Kidney (tissue), 14 donors: ENCODE measurements around the gene FER. TPM values are rescaled to one million over a fixed set of nuclear protein-coding genes. Genes with fewer than 3 reads are reported as not detected.

Experiments used
- DNase-seq, 5 donors: peaks; one replicate each; pipeline ENCODE4 v3.0.0-alpha.2; 2013 to 2020
- FAIRE-seq: peaks from 2 replicates; lab custom pipeline; 2012; peaks lifted over from hg19 to GRCh38; lab: Jason Lieb, UNC
- H3K27ac ChIP-seq, 2 donors: one replicate each; pipeline ENCODE4 v1.7.0; 2013; ENCODE audit warnings: low read depth in 2 of 2, low read length in 2 of 2, inconsistent platforms in 1 of 2
- H3K27me3 ChIP-seq: one replicate; pipeline ENCODE4 v1.7.1; 2013; ENCODE audit warnings: low read length, inconsistent platforms; ENCODE audit not compliant: control insufficient read depth, insufficient read depth
- H3K36me3 ChIP-seq, 3 donors: one replicate each; pipeline versions ENCODE4 v1.7.0 to v1.7.1; 2013; ENCODE audit warnings: low read length in 3 of 3, control low read depth in 1 of 3, inconsistent platforms in 1 of 3; ENCODE audit not compliant: insufficient read depth in 3 of 3, control insufficient read depth in 2 of 3
- H3K4me1 ChIP-seq, 3 donors: one replicate each; pipeline versions ENCODE4 v1.7.0 to v1.7.1; 2013; ENCODE audit warnings: low read length in 3 of 3, inconsistent platforms in 1 of 3, low read depth in 1 of 3; ENCODE audit not compliant: control insufficient read depth in 2 of 3, insufficient read depth in 2 of 3
- H3K4me3 ChIP-seq, 3 donors: one replicate each; pipeline versions ENCODE4 v1.7.0 to v1.8.1; 2013; ENCODE audit warnings: low read length in 3 of 3, control low read depth in 1 of 3, inconsistent platforms in 1 of 3
- H3K9ac ChIP-seq, 3 donors: one replicate each; pipeline versions ENCODE4 v1.7.0 to v1.7.1; 2013; ENCODE audit warnings: low read length in 3 of 3, control low read depth in 1 of 3, inconsistent platforms in 1 of 3
- H3K9me3 ChIP-seq, 3 donors: one replicate each; pipeline versions ENCODE4 v1.7.0 to v1.7.1; 2013; ENCODE audit warnings: low read length in 3 of 3, control low read depth in 1 of 3, inconsistent platforms in 1 of 3; ENCODE audit not compliant: control insufficient read depth in 2 of 3, insufficient read depth in 1 of 3
- intact Hi-C: fragments of 100-400 bp; cut with DNase I; formaldehyde crosslinking; loops from one replicate; pipeline ENCODE4 v1.11.1; 2022
- polyA plus RNA-seq: library from polyadenylated mRNA; stranded (reverse); fragments of 350-450 nt; fragmentation: Illumina TruSeq; extraction: RNeasy Lipid Tissue Mini Kit (QIAGEN cat#74804); gene quantifications from one replicate; pipeline ENCODE4 v1.2.3, GENCODE V29; 2014; ENCODE audit warnings: low read depth, low replicate concordance; ENCODE audit not compliant: insufficient read depth
- total RNA-seq: library from RNA; stranded (reverse); fragmentation: NEBNext Ultra II Directional; extraction: Animal tissue kit (Norgen Biotek cat#: 25700); gene quantifications from one replicate; pipeline ENCODE4 v1.2.1, GENCODE V29; 2021
- TF ChIP-seq, protein P1 (sequence below): IDR thresholded peaks from 3 replicates; pipeline ENCODE4 v1.5.1; 2012; ENCODE audit warnings: mild to moderate bottlenecking, moderate library complexity, borderline replicate concordance; ENCODE audit not compliant: insufficient read depth; ENCODE audit errors: extremely low read depth
- donor health status: control.
- donor health status: control.
- donor health status: control.
- donor health status: control.
- donor health status: control.
- donor health status: DM: yes; HTN: yes; CAD: no.
- donor health status: Normal renal cell carcinoma (clear cell type).

FER gene
- total and polyA plus RNA-seq, 2 donors from 2014 or later, result 2.1 to 38.2 TPM

DNA sequence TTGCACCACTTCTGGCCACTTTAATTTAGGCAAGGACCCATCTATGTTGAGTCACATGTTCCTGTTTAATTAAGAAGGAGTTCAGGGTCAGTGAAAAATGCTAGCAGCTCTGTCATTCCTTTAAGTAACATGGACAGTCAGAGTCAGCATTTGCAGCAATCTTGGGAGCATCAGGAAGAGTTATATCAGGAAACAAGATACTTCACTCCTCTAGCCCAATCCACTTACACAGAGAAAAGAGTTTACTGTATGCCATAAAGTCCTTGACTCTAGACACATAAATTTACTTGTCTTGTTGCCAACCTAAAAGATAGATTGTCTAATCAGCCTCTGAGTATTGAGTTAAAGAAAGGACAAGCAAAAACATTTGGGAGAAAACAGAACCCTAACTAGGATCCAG, 395.3 kb downstream of the FER start:
- no peaks in the 10 kb centered on the region for H3K27me3 ChIP-seq

DNA sequence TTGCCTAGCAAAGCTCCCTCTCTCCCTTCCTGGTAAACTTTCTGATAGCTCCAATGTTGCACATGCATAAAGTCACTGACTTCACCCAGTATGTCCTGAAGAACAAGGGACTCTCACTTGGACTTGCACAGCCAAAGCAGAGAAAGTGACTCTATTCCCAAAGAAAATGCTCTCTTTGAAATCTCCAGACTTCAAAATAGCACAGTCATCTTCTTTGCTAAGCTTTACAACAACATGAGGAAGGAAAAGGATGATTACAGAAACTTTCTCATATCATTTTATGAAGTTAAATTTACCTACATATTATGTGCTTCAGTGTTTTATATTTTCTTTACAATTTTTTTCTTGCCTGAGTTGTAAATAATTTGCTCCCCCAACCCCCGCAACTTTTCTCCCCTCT, 397.4 kb downstream of the FER start:
- no peaks in the 10 kb centered on the region for H3K4me1 ChIP-seq
- no peaks in the 10 kb centered on the region for H3K36me3 ChIP-seq
- no peaks in the 10 kb centered on the region for H3K9me3 ChIP-seq
- no peak for FAIRE-seq
- DNase-seq, result no peak
- no peaks in the 10 kb centered on the region for H3K27me3 ChIP-seq
- H3K27ac ChIP-seq, result no peak overlapping the region
- H3K9ac ChIP-seq, result no peak overlapping the region
- H3K4me3 ChIP-seq, result no peak overlapping the region
- intact Hi-C loops, result no loop called here
- TF ChIP-seq, protein P1, sequence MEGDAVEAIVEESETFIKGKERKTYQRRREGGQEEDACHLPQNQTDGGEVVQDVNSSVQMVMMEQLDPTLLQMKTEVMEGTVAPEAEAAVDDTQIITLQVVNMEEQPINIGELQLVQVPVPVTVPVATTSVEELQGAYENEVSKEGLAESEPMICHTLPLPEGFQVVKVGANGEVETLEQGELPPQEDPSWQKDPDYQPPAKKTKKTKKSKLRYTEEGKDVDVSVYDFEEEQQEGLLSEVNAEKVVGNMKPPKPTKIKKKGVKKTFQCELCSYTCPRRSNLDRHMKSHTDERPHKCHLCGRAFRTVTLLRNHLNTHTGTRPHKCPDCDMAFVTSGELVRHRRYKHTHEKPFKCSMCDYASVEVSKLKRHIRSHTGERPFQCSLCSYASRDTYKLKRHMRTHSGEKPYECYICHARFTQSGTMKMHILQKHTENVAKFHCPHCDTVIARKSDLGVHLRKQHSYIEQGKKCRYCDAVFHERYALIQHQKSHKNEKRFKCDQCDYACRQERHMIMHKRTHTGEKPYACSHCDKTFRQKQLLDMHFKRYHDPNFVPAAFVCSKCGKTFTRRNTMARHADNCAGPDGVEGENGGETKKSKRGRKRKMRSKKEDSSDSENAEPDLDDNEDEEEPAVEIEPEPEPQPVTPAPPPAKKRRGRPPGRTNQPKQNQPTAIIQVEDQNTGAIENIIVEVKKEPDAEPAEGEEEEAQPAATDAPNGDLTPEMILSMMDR, result no peak

More for the DNA sequence above, 395.3 kb downstream of the FER start:
- no peaks in the 10 kb centered on the region for H3K36me3 ChIP-seq
- no peak overlapping the region for H3K4me3 ChIP-seq
- DNase-seq (peak in 4 of 5 donors; percentile 32 to 91 (median 62)), FAIRE-seq (no peak)
- no peak overlapping the region for H3K27ac ChIP-seq
- intact Hi-C loops, result no loop called here
- no peaks in the 10 kb centered on the region for H3K9me3 ChIP-seq
- no peaks in the 10 kb centered on the region for H3K4me1 ChIP-seq
- TF ChIP-seq, protein P1, result no peak
- H3K9ac ChIP-seq, result no peak overlapping the region

DNA sequence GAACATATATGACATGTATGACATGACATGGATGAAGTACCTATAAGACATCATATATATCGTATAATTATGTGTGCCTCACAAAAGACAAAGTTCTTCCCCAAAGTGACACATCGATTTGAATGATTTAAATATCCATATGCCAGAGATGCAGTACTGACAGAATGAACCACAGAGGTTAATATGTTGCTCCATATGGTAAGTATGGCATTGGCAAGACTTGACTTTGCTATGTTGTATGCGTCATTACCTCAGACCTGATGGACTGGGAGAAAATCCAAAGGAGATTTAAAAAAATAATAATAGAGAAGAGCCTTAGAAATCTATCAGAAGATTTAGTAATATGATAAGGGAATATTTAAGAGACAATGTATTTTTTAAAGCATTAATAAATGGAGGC, 398.9 kb downstream of the FER start:
- Histone ChIP-seq H3K36me3 (no peaks in the 10 kb centered on the region), H3K4me3 (no peak overlapping the region), H3K27me3 (no peaks in the 10 kb centered on the region), H3K9ac (no peak overlapping the region), H3K9me3 (no peaks in the 10 kb centered on the region), H3K4me1 (no peaks in the 10 kb centered on the region), H3K27ac (no peak overlapping the region)
- FAIRE-seq (no peak), DNase-seq (no peak)
- intact Hi-C loops, result no loop called here
- TF ChIP-seq, protein P1, result no peak

GRCh38 chr5:109152565-109152964, 404.9 kb downstream of the FER start:
- TF ChIP-seq, protein P1, result no peak
- no peaks in the 10 kb centered on the region for H3K4me1 ChIP-seq
- no peaks in the 10 kb centered on the region for H3K36me3 ChIP-seq
- H3K4me3 ChIP-seq, result no peak overlapping the region
- H3K27me3 ChIP-seq, result no peaks in the 10 kb centered on the region
- no peak overlapping the region for H3K9ac ChIP-seq
- FAIRE-seq, result no peak
- no peak overlapping the region for H3K27ac ChIP-seq
- intact Hi-C loops, result no loop called here
- no peak for DNase-seq
- no peaks in the 10 kb centered on the region for H3K9me3 ChIP-seq
